ENCODE measurements around the gene PPM1J. TPM values are rescaled to one million over a fixed set of nuclear protein-coding genes. Genes with fewer than 3 reads are reported as not detected.

PPM1J gene
- total RNA-seq, 1 experiment from 2014 or later, result 0.52 TPM

DNA sequence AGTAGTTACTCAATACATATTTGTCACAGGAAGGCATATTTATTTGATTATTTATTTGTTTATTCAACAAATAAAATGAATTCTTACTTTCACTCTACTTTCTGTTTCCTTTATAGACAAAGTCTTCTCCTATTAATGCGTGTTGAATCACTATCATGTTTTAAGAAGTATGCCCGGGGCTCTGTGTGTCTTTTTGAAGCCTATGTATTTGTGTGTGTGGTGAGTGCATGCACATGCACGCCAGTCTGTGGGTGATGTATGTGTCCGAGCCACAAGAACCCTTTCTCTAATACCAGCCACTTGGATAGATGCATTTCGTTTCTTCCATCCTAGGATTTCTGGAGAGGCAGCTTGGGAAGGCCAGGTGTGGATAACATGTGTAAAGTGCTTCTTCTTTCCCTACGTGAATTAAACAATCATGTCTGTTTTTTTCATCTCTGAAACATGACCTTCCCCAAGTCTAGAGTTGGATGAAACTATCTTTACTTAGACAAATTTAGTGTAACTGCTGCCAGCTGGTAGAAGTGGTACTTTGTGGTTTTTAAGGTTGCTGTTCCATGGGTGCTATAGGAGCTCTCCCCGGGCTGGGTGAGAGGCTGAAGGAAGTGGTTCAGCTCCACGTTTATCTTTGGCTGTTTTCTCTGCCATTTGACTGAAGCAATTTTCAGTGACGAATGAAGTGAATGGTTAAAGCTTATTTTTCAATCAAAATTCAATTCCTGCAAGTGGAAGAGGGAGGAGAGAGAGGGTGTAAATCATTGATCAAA is 46.8 kb upstream of the PPM1J start:
- no peaks in the 10 kb centered on the region for H3K36me3 ChIP-seq (ENCODE audit: insufficient read depth, low read length, poor library complexity, severe bottlenecking)
- H3K27ac ChIP-seq (ENCODE audit: low read depth, low read length, poor library complexity, severe bottlenecking), result no peak overlapping the region
- H3K27me3 ChIP-seq (replicated peaks; ENCODE audit: insufficient read depth, low read depth, low read length, poor library complexity), result peaks cover 51% of the 10 kb centered on the region
- H3K4me3 ChIP-seq (ENCODE audit: low read depth, low read length, poor library complexity, severe bottlenecking), result no peak overlapping the region
- DNase-seq (ENCODE audit: low spot score), result no peak
- no TSS peak for BruUV-seq (replicated peaks)
- CTCF ChIA-PET, result interaction anchor here (0.9 kb wide), 1 partner anchor 43 kb away, joined by 3 read pairs; no protein-coding TSS in a partner anchor
- peaks cover 13% of the 10 kb centered on the region for H3K4me1 ChIP-seq (ENCODE audit: insufficient read depth, low read length, poor library complexity, severe bottlenecking)
- TF ChIP-seq EZH2 (IDR thresholded peaks at IDR 0.05; ENCODE audit: borderline replicate concordance, low read depth, low read length, poor library complexity, severe bottlenecking), result no peak
- TF ChIP-seq, protein P1, sequence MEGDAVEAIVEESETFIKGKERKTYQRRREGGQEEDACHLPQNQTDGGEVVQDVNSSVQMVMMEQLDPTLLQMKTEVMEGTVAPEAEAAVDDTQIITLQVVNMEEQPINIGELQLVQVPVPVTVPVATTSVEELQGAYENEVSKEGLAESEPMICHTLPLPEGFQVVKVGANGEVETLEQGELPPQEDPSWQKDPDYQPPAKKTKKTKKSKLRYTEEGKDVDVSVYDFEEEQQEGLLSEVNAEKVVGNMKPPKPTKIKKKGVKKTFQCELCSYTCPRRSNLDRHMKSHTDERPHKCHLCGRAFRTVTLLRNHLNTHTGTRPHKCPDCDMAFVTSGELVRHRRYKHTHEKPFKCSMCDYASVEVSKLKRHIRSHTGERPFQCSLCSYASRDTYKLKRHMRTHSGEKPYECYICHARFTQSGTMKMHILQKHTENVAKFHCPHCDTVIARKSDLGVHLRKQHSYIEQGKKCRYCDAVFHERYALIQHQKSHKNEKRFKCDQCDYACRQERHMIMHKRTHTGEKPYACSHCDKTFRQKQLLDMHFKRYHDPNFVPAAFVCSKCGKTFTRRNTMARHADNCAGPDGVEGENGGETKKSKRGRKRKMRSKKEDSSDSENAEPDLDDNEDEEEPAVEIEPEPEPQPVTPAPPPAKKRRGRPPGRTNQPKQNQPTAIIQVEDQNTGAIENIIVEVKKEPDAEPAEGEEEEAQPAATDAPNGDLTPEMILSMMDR (conservative IDR thresholded peaks at IDR 0.05; ENCODE audit: low read depth, low read length), result no peak
- no peaks in the 10 kb centered on the region for H3K9me3 ChIP-seq (ENCODE audit: low read depth, low read length, poor library complexity, severe bottlenecking)
- intact Hi-C loops (cut with micrococcal nuclease; ENCODE audit: unreplicated experiment), result no loop called here
- POLR2A ChIA-PET (ENCODE audit: low non-redundant PET), result no interaction called here

DNA sequence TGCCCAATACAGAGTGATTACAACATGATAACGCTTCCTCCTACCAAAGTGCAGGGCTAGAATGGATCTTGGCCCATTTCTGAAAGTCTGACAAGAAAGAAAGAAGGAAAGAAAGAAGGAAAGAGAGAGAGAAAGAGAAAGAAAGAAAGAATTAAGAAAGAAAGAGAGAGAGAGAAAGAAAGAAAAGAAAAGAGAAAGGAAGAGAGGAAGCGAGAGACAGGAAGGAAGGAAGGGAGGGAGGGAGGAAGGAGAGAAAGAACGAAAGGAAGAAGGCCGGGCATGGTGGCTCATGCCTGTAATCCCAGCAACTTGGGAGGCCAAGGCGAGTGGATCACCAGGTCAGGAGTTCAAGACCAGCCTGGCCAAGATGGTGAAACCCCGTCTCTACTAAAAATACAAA is 44.1 kb upstream of the PPM1J start:
- Histone ChIP-seq H3K27ac (ENCODE audit: low read depth, low read length, poor library complexity, severe bottlenecking) (no peak overlapping the region), H3K4me1 (ENCODE audit: insufficient read depth, low read length, poor library complexity, severe bottlenecking) (peaks cover 13% of the 10 kb centered on the region), H3K36me3 (ENCODE audit: insufficient read depth, low read length, poor library complexity, severe bottlenecking) (no peaks in the 10 kb centered on the region), H3K4me3 (ENCODE audit: low read depth, low read length, poor library complexity, severe bottlenecking) (no peak overlapping the region), H3K9me3 (ENCODE audit: low read depth, low read length, poor library complexity, severe bottlenecking) (no peaks in the 10 kb centered on the region), H3K27me3 (replicated peaks; ENCODE audit: insufficient read depth, low read depth, low read length, poor library complexity) (peaks cover 63% of the 10 kb centered on the region)
- no peak for DNase-seq (ENCODE audit: low spot score)
- no peak for TF ChIP-seq EZH2 (IDR thresholded peaks at IDR 0.05; ENCODE audit: borderline replicate concordance, low read depth, low read length, poor library complexity, severe bottlenecking)
- TF ChIP-seq, protein P1 (conservative IDR thresholded peaks at IDR 0.05; ENCODE audit: low read depth, low read length), result no peak
- intact Hi-C loops (cut with micrococcal nuclease; ENCODE audit: unreplicated experiment), result no loop called here
- ChIA-PET CTCF (no interaction called here), POLR2A (ENCODE audit: low non-redundant PET) (no interaction called here)
- BruUV-seq (replicated peaks), result no TSS peak

DNA sequence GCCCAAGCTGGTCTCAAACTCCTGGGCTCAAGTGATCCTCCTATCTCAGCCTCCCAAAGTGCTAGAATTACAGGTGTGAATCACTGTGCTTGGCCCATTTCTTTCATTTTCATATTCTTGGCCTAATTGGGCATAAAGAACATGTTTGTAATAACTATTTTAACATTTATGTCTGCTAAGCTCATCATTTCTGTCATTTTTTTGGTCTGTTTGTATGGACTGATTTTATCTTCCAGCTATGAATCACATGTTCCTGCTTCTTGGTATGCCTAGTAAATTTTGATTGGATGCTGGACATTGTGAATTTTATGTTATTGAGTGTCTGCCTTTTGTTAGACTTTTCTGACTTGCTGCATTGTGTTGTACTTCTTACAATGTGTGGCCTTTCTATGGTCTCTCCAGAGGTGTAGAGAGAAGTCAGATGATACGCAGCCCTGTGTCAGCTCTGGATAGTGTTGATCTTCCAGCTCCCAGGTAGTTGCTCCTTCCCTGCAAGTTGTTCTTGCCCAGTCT is 39.0 kb upstream of the PPM1J start:
- ChIA-PET POLR2A (ENCODE audit: low non-redundant PET) (no interaction called here), CTCF (no interaction called here)
- no TSS peak for BruUV-seq (replicated peaks)
- DNase-seq (ENCODE audit: low spot score), result no peak
- no peaks in the 10 kb centered on the region for H3K9me3 ChIP-seq (ENCODE audit: low read depth, low read length, poor library complexity, severe bottlenecking)
- TF ChIP-seq EZH2 (IDR thresholded peaks at IDR 0.05; ENCODE audit: borderline replicate concordance, low read depth, low read length, poor library complexity, severe bottlenecking), result no peak
- TF ChIP-seq, protein P1 (conservative IDR thresholded peaks at IDR 0.05; ENCODE audit: low read depth, low read length), result no peak
- H3K27me3 ChIP-seq (replicated peaks; ENCODE audit: insufficient read depth, low read depth, low read length, poor library complexity), result peaks cover 58% of the 10 kb centered on the region
- H3K4me3 ChIP-seq (ENCODE audit: low read depth, low read length, poor library complexity, severe bottlenecking), result no peak overlapping the region
- no peaks in the 10 kb centered on the region for H3K4me1 ChIP-seq (ENCODE audit: insufficient read depth, low read length, poor library complexity, severe bottlenecking)
- H3K36me3 ChIP-seq (ENCODE audit: insufficient read depth, low read length, poor library complexity, severe bottlenecking), result no peaks in the 10 kb centered on the region
- intact Hi-C loops (cut with micrococcal nuclease; ENCODE audit: unreplicated experiment), result no loop called here
- no peak overlapping the region for H3K27ac ChIP-seq (ENCODE audit: low read depth, low read length, poor library complexity, severe bottlenecking)
